GM19467 (cell line): ENCODE measurements around the gene AP1AR.
"Not testable (repeated sequence)": the region's sequence is repeated elsewhere in the genome, so short reads cannot be mapped to it uniquely, and the experiment has no call there.

Experiments
- ATAC-seq: cut with Tn5 transposase; IDR thresholded peaks from one replicate; pipeline ENCODE4 v1.9.1; 2021; ENCODE audit warnings: mild to moderate bottlenecking, moderate library complexity; ENCODE audit not compliant: unreplicated experiment

AP1AR gene

DNA sequence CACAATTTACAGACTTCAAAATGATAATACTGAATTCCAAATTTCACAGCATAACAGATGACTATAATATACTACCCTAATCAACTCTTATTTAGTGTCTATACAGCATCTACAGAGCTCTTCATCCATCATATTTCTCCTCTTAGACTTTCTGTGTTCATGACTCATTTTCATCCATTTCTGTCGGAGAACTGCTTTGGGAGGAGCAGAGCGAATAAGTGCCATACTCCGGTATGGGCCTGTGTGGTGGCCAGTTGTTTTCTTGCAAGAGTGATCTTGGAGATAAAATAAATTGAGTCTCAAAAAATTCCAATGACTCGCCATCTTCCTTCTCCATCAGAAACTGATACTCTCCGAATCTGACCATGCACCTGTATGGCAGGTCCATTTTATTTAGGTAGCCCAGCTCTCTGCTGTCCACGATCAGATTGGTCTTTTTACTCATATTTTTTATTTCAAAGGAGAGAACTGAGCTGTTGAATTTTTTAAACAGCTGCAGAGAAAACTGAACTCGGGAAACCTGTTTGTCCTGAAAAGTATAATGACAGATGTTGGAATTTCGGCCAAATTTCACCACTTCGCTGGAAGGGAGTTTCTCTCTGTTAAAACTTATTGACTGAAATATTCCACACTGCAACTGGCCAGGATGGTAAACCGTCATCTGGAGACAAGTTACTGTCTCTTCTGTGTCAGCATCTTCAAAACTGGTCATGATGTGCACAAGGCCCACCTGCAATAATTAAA, 46.3 kb downstream of the AP1AR start:
- ATAC-seq: no peak

DNA sequence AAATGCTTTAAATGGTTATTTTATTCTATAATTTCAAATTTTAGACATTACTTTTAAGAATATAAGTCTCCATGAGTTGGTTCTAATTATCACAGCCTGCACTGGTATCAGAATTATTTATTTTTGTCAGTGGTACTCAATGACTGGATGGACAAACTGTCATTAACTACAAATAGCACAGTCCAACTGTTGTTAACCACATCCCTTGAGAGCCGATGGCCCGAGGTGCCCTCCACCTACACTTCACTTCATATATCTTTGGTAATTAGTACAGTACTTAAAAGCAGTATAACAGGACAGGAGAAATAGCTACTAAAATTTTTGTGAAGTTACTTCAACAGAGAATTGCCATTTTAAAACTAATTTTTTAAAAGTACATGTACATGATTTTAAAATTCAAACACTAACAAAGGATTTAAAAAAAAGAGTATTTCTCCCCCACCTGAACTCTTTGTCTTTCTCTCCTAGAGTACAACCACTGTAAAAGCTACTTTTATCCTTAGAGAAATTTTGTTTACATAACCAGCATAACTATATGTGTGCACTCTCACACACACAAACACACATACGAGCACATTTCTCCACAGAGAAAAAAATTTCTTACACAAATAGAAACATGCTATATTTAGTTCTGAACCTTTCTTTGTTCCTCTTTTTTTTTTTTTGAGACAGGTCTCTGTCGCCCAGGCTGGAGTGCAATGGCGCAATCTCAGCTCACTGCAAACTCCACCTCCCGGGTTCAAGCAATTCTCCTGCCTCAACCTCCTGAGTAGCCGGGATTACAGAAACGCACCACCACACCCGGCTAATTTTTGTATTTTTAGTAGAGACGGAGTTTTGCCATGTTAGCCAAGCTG, 47.7 kb downstream of the AP1AR start:
- ATAC-seq: peak; percentile 71

DNA sequence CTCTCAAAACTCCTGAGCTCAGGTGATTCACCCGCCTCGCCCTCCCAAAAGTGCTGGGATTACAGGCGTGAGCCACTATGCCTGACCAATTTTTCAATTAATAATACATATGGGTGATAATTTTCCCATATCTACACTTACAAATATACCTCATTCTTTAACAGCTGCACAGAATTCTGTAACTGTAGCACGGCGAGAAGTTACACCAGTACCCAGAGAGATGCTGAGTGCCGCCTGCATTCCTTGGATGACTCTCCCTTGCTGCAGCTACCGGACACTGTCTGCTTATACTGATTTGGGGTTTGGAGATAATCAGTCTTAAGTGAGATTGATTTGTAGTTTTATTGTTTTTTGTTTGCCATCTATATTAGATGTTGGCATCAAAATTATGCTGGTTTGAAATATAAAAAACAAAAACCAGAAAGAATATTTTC, 48.3 kb downstream of the AP1AR start:
- ATAC-seq: no peak

GRCh38 chr4:112280386-112281056, 48.9 kb downstream of the AP1AR start:
- no peak for ATAC-seq

- not testable (repeated sequence) for ATAC-seq
These were observed 50.4 kb downstream of the AP1AR start for GRCh38 chr4:112281895-112282398.

DNA sequence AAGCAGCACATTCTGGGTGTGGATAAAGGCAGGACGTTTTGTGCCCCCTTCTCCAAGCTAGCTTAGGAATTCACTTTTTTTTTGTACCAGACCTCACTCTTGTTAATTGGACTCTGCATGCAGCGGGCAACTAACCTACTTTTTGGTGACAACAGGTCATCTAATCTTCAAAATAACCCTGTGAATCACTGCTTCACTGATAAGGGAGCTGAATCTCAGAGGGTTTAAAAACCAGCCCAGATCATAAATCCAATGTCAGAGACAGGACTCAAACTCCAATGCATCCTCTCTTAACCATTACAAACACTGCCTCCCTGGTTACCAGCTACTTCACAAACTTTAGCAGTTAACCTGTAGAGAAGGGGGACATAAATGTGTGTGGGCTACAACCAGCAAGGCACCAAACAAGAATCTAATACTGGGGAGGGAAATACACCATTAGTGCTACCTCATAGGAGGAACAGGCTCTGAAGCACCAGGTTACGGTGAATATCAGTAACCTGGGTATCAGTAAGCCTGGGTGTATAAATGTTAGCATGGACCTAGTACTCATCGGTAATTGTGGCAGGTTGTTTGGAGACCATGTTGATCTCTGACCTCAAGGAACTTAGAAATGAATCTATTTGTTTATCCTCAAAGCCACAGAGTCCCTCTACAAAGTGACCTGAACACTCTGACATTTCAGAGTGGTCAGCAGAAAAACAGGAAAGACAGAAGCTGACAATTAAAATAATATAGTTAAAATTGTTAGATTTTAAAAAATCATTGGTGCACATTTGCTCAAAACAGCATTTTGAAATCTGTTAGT, 51.5 kb downstream of the AP1AR start:
- ATAC-seq: no peak

GRCh38 chr4:112284166-112284565, 52.6 kb downstream of the AP1AR start:
- no peak for ATAC-seq

- ATAC-seq: no peak
These were observed 53.2 kb downstream of the AP1AR start for GRCh38 chr4:112284662-112285411.

- ATAC-seq: peak; percentile 22
These were observed 55.8 kb downstream of the AP1AR start for GRCh38 chr4:112287258-112287989.

DNA sequence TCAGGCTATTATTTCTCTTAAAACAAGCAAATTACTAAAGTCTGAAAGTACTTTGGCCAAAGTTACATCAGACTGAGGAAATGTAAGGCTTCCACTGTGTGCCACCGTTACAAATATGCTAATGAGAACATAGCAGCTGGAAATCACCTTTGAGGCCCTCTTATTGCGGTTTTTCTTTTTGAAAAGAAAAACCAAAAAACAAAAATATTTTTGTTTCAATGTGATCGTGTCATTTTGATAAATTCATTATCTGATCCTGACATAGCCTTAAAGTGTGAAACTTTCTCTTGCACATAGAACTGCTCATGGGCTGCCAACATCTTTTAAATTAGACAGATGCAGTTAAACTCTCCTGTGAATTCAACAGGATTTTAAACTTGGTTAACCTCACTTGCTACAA, 56.9 kb downstream of the AP1AR start:
- peak; percentile 25 for ATAC-seq

DNA sequence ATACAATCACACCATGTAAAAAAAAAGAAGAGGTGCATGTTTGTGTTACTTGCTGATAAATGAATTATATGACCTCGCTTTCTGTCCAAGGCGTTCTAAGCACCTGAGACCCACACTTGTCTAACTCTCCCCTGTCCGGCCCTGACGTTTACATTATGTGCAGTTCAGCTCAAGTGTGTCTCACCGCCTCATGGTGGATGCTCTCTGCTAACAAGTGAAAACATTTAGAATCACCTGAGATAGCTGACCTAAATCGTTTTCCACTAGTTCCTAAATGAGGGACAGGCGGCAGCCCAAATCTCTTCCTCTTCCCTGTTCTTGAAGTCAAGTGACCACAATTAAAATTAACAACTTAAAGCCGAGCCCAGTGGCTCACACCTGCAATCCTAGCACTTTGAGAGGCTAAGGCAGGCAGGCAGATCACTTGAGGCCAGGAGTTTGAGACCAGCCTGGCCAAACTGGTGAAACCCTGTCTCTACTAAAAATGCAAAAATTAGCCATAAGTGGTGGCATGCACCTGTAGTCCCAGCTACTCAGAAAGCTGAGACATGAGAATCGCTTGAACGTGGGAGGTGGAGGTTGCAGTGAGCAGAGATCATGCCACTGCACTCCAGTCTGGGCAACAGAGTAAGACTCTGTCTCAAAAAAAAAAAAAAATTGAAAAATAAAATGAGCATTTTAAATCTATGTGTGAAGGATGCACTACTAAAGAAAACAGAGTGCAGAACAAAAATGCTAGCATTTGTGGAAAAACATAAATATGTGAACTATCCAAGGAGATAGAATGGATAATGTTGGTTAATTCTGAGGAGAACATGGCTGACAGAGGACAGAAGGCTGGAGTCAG, 58.0 kb downstream of the AP1AR start:
- no peak for ATAC-seq

DNA sequence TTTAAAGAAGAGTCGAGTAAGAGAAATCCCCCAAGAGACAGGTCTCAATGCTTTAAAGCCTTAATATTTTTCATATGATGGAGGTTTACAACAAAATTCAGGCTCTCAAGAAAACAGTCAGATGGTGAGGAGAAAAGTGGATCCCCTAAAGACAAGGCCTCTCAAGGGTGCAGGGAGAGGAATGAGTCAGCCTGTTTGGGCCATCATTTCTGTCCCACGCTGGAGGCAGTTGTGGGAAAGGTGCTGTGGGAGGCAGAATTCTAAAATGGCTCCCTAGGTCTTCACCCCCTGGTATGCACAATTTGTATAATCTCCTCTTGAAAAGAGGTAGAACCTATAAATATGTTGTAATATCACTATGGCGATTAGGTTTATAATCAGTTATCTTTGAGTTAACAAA, 58.8 kb downstream of the AP1AR start:
- ATAC-seq: no peak

DNA sequence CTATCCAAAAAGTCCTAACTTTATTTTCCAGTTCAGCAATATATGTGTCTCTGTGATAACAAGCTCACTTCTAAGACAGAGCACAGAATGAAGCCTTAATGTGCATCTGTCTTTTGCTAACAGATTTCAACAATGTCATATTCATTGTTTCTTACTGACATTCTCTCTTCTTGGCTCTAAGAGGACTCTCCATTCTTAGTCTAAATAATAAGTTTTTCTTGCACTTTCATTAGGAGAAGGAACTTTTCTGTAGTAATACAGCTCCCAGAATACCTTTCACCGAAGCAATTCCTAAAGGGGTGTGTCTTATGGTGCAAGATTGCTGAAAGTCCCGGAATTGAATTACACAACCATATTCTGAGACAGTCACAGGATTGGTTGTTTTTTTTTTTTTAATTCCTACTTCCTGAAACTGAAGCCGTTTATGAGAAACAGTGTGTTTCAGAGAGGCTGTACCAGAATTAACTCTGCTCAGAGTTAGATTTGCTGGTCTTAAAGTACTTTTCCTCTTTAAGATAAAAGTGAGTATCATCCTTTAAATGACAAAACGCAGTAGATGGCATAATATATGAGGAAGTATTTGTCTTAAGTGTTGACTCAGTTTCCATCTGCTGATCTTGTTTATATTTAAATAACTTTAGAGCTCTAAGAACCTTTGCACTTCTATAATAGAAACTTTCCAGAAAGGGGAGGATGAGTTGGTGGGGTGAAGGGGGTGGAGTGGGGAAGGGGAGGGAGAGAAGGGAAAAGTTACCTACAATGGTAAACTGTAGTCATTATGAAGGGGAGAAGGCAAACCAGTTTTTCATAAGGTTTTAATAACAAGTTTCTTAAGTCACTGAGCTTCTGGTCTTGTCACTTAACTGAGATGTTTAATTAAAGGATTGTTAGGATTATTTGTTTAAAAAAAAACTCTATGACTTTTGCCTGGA, 65.6 kb downstream of the AP1AR start, which contains the start of gene ALPK1:
ALPK1 (plus strand) TSS at position 421 of the 932 bp plus-strand sequence.
- ATAC-seq: peak; percentile 64

- no peak for ATAC-seq
These were observed 68.1 kb downstream of the AP1AR start for GRCh38 chr4:112299721-112300120.

GRCh38 chr4:112302320-112303274, 71.0 kb downstream of the AP1AR start:
- ATAC-seq: no peak

- not testable (repeated sequence) for ATAC-seq
These were observed 73.9 kb downstream of the AP1AR start for GRCh38 chr4:112305477-112305876.
